UCSD-AML1 (cell line): Measurements from ENCODE around the gene CALML5.

Experiments
- DNase-seq: peaks from one replicate; lab custom pipeline; 2025; ENCODE audit not compliant: unreplicated experiment; lab: John Stamatoyannopoulos, UW

CALML5 gene

DNA sequence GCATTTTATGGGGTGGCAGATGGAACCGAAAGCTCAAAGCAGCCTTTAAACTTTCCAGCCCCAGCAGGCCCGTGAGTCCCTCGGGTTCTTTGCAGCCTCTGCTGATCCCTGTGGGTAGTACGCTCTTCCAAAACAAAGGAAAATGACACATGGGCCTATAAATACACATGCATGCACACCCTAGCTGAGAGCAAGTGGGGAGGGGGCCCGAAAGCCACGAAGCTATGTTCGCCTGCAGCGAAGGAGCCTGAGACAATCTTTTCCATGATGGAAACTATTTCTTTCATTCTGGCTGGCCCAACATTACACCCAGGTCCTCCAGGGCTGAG is 32.2 kb downstream of the CALML5 start:
- no peak for DNase-seq

GRCh38 chr10:5466451-5467206 is 32.7 kb downstream of the CALML5 start:
- no peak for DNase-seq

DNA sequence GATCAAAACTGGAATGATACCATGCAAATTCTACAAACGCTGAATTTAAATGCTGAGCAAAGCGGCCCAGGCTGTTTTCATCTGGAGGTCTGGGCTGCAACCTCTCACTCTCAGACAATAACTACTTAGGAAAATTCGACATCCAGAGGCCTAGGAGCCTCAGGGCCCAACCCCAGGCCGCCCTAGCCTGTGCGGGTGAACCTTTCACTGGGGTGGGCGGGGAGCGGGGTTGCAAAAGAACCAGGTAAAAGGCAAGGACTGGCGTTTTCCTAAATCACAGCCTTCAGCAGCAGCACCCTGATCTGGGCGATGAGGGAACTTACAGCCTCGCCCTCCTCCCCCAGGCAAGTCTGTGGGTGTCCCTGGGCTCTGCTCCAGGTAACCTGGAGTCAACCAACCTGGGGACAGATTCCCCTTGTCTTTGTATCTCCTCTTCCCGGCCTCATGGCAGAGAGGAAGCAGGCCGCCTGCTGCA is 33.4 kb downstream of the CALML5 start:
- no peak for DNase-seq

- DNase-seq = no peak
Observed at GRCh38 chr10:5464546-5464945, 34.8 kb downstream of the CALML5 start.

DNA sequence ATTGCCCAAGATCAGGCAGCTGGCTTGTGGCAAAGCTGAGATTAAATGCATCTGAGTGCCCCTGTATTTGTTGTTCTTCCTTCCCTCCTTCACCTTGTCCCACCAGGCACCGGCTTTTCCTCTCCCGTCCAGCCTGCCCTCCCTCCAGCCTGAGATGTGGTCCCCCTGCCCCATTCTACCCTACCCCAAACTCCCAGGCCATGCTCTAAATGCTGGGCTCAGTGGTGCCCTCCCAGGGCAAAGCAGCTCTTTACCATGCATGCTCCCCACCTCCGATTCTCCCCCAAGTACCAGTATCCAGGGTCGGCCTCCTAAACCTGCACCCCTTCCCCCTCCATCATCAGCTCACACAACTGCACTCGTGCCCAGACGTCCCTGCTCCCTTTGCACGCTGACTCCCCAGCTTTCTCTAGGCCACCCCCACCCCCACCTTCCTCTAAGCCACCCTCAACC is 36.5 kb downstream of the CALML5 start:
- DNase-seq = no peak

DNA sequence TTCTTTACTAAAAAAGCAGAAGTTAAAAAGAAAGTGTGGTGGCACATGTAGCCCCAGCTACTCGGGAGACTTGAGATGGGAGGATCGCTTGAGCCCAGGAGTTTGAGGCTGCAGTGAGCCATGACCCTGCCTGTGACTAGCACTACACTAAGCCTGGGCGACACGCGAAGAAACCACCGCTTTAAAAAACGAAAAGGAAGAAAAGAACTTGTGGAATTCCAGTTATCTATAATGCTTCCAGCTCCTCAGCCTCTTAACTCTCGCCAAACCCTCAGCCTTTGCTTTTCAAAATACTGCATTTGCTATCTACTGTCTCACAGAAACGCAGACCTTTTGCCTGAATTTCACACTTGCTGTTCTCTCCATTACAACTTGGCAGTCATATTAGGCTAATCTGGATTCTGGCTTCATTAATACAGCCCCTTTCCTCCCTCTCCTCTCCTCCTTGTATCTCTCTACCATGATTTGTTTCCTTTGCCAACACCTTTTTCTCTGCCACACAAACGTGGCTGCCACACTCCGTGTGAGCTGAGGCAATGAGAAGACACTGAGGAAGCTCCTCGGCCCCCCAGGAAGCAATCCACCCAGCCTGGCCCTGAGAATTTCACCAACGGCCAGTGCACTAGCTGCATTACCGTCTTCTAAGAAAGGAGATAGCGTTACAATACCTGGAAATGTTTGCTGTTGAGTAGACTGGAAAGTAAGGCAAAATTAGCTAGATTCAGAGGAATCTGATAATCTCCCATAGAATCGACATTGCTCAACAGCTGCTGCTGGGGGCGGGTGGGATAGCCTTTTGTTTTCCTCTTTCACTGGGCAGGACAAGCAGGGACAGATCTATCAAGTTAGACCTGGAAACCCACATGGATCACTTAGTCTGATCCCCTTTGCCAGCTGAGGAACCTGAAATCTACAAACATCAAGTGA is 37.2 kb downstream of the CALML5 start:
- peak; percentile 27 for DNase-seq

GRCh38 chr10:5461203-5461588 is 38.2 kb downstream of the CALML5 start:
- DNase-seq = no peak

DNA sequence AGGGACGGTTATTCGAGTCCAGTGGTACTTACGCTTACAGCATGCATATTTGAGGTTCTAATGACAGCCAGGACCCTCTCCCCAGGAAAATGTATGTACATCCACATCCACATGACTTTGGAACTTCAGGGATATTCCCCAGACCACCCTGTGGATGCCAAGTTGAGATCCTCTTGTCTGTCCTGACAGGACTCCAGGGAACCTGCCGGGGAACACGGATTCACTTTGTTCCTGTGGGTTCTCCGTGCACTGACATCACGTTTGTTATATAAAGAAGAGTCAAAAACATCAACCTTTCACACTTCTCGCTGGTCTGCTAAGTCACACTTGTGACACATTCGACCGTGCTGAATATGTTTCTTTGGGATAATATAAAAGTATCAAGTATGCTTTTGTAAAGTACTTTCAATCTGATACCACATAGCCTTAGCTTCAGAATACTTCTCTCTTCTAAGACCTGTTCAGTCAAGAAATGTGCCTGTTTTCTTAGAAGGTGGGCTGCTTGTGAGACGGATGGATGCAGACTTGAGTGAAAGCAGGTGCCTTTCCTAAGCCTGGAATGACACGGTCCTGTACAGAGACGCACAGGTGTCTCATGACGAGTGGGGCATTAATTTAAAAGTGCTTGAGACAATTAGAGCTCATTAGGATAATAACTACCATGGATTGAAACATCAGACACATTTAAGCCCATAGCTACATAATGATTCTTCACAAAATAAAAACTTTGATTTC is 38.7 kb downstream of the CALML5 start:
- DNase-seq = no peak

- DNase-seq = no peak
Observed at GRCh38 chr10:5458949-5459747, 40.2 kb downstream of the CALML5 start.

GRCh38 chr10:5458425-5458824 is 40.9 kb downstream of the CALML5 start:
- no peak for DNase-seq

DNA sequence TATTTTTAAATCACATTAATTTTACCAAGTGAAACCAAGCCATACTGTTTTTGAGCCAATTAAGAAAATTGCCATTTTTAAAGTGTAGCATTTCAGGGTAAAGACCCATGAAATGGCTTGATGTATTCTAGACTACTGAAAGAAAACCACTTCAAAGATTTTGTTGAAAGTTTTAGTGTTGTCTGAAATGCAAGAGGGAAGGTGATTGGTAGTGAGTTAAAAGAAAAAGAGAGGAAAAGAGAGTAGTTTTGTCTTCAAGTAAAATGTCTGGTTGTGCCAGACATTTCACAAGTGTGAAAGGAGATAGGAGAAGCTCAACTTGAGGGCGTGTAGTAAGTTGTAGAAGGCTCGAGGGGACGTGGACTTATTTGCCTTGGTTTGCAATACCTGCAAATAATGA is 41.6 kb downstream of the CALML5 start:
- no peak for DNase-seq

- DNase-seq = no peak
Observed at GRCh38 chr10:5456563-5456962, 42.8 kb downstream of the CALML5 start.

DNA sequence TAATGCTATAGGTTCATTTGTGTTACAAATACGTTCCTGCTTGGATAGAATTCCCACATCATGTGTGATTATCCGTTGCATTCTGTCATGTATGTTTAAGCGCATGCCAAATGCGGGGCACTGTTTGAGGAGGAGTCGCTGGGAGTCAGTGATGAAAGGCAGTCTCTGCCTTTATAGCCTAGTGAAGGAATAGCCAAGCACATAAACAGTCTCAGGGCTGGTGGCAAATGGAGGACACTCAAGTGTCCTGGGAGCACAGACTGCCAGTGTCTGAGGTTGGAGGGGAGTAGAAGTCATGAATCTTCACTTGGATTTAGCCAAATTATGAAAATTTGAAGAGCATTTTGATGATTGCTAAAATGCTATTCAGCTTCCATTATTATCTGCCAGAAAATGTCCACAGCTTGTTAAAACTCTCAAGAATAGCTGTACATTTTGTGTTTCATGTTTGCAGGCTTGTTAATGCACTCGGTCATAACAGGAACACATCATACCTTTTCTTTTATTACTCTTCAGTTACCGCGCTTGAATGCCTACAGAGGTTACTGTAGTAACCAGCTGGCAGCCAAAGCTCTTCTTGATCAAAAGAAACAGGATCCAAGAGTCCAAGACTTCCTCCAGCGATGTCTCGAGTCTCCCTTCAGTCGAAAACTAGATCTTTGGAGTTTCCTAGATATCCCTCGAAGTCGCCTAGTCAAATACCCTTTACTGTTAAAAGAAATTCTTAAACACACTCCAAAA is 45.5 kb downstream of the CALML5 start:
- no peak for DNase-seq

- no peak for DNase-seq
Observed at GRCh38 chr10:5450605-5451384, 48.6 kb downstream of the CALML5 start.

DNA sequence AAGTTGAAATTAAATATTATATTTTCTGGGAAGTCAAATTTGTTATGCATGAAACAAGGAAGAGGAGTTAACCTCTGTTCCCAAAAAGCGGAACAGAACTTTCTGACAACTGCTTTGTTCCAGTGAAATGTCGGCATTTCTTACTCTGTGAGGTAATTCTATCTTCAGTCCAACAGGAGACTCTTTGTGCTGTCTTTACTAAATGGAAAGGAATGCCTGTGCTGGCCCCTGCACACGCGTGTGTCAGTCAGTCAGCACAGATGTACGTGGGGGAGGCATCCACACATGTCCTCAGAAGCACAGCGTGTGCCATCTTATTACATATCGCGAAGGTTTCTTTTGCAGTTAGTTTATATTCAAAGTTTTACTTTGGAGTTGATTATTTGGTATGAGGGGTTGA is 49.5 kb downstream of the CALML5 start:
- DNase-seq = peak; percentile 45

GRCh38 chr10:5449227-5449626 is 50.1 kb downstream of the CALML5 start:
- DNase-seq = no peak
